Uterus (tissue), 4 donors: ENCODE data around the gene CGNL1. TPM values are rescaled to one million over a fixed set of nuclear protein-coding genes. Genes with fewer than 3 reads are reported as not detected.

Experiments
- DNase-seq, 2 donors: peaks; one replicate each; pipeline ENCODE4 v3.0.0-alpha.2; 2019 to 2020
- H3K27ac ChIP-seq, 2 donors: fragments of 200-600 bp; sonication (generic); 1 replicate in 1 of 2; 2 replicates in 1 of 2; pipeline ENCODE4 v1.5.1; 2016 to 2018
- H3K27me3 ChIP-seq, 2 donors: fragments of 200-600 bp; sonication (generic); one replicate each; pipeline ENCODE4 v1.5.1; 2018 to 2019; ENCODE audit warnings: control low read depth in 1 of 2
- H3K36me3 ChIP-seq, 2 donors: fragments of 200-600 bp; sonication (generic); one replicate each; pipeline ENCODE4 v1.5.1; 2019; ENCODE audit warnings: control low read depth in 1 of 2
- H3K4me1 ChIP-seq, 2 donors: fragments of 200-600 bp; sonication (generic); one replicate each; pipeline ENCODE4 v1.5.1; 2018 to 2019; ENCODE audit warnings: control low read depth in 1 of 2
- H3K4me3 ChIP-seq, 2 donors: fragments of 200-600 bp; sonication (generic); 1 replicate in 1 of 2; 2 replicates in 1 of 2; pipeline ENCODE4 v1.5.1; 2018 to 2019; ENCODE audit warnings: mild to moderate bottlenecking in 1 of 2
- H3K9me3 ChIP-seq, 2 donors: fragments of 200-600 bp; sonication (generic); one replicate each; pipeline ENCODE4 v1.5.1; 2019; ENCODE audit warnings: control low read depth in 1 of 2
- POLR2A ChIP-seq, 2 donors: fragments of 450-650 bp; IDR thresholded peaks; one replicate each; pipeline ENCODE4 v1.6.1; 2016; ENCODE audit warnings: antibody characterized with exemption in 2 of 2, mild to moderate bottlenecking in 1 of 2, moderate library complexity in 1 of 2
- intact Hi-C: fragments of 100-400 bp; cut with DNase I; formaldehyde crosslinking; loops from one replicate; pipeline ENCODE4 v1.15.1; 2023; ENCODE audit warnings: low total_unique reads
- total RNA-seq, 4 donors: library from RNA; depleted of rRNA in 3 of 4; stranded (reverse); fragments of >200 nt in 3 of 4; gene quantifications; one replicate each; pipeline versions ENCODE4 v1.1.0 to v1.2.4, GENCODE V29; 2014 to 2023
- TF ChIP-seq, protein P1 (sequence below), 4 experiments: fragments of 200-600 bp in 2 of 4; fragments of 450-650 bp in 2 of 4; sonication (generic) in 2 of 4; IDR thresholded peaks; one replicate each; pipeline ENCODE4 v1.5.1; 2016 to 2019; ENCODE audit warnings: antibody characterized with exemption in 4 of 4, mild to moderate bottlenecking in 2 of 4, moderate library complexity in 1 of 4
- donor health status: DM: yes; HTN: yes; CAD: no.

Gene CGNL1
- total RNA-seq, 4 donors from 2014 or later, result 15.1 to 74.4 (median 31.7) TPM

DNA sequence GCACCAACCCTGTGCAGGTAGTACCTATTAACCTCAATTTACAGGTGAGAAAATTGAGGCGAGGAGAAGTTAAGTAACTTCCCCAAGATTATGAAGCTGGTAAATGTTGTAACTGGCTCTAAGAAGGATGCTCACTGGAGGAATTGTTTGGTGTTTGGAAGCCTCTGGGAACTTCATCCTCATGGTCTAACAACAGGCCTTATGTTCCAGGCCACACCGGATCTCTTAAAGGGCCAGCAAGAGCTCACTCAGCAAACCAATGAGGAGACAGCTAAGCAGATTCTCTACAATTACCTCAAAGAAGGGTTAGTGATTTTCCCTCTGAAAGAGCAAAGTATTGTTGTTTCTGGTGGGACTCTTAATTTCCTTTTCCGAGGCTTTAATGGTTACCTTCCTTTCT lies 63.9 kb downstream of the CGNL1 start:
- Histone ChIP-seq H3K9me3 (no peaks in the 10 kb centered on the region), H3K27me3 (no peaks in the 10 kb centered on the region), H3K36me3 (no peaks in the 10 kb centered on the region), H3K4me1 (peaks cover 0 to 3% of the 10 kb centered on the region in 2 donors), H3K4me3 (no peak overlapping the region), H3K27ac (peak overlapping the region; percentile 60 to 64)
- no peak for TF ChIP-seq POLR2A (IDR thresholded peaks at IDR 0.05)
- TF ChIP-seq, protein P1, sequence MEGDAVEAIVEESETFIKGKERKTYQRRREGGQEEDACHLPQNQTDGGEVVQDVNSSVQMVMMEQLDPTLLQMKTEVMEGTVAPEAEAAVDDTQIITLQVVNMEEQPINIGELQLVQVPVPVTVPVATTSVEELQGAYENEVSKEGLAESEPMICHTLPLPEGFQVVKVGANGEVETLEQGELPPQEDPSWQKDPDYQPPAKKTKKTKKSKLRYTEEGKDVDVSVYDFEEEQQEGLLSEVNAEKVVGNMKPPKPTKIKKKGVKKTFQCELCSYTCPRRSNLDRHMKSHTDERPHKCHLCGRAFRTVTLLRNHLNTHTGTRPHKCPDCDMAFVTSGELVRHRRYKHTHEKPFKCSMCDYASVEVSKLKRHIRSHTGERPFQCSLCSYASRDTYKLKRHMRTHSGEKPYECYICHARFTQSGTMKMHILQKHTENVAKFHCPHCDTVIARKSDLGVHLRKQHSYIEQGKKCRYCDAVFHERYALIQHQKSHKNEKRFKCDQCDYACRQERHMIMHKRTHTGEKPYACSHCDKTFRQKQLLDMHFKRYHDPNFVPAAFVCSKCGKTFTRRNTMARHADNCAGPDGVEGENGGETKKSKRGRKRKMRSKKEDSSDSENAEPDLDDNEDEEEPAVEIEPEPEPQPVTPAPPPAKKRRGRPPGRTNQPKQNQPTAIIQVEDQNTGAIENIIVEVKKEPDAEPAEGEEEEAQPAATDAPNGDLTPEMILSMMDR (IDR thresholded peaks at IDR 0.05), result no peak
- no peak for DNase-seq
- intact Hi-C loops, result no loop called here

DNA sequence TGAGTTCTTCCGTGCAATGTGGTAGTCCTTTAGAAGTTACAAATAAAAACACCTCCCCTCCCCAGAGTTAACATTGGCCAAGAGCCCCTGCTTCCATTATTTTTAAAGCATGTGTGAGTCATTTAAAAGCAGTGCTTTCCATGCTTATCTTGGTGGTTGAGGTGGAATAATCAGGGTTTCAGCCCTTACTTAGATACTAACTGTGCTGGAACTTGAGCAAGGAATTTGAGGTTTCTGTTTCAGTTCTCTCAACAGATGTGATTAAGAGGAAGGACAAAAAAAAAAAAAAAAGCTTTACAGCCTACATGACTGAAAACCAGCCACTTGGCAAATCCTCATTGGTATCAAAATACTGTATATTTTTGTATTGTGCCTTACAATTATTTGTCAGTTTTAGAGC lies 64.5 kb downstream of the CGNL1 start:
- Histone ChIP-seq H3K9me3 (no peaks in the 10 kb centered on the region), H3K4me1 (no peaks in the 10 kb centered on the region), H3K27ac (peak overlapping the region; percentile 60 to 64), H3K27me3 (no peaks in the 10 kb centered on the region), H3K36me3 (no peaks in the 10 kb centered on the region), H3K4me3 (no peak overlapping the region)
- intact Hi-C loops, result no loop called here
- no peak for DNase-seq
- TF ChIP-seq POLR2A (IDR thresholded peaks at IDR 0.05), result no peak

DNA sequence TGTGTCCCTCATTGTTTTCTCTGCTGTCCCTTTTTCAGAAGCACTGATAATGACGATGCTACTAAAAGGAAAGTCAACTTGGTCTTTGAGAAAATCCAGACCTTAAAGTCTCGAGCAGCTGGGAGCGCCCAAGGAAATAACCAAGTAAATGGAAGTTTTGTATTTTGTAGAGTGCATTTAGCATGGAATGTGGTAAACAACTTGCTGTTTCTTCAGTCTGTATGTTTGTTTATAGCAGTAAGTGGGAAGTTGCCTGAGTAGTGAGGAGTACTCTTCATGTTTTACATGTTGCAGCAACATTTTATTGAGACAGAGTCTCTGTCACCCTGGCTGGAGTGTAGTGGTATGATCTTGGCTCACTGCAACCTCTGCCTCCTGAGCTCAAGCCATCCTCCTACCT lies 66.0 kb downstream of the CGNL1 start:
- intact Hi-C loops, result no loop called here
- no peak for DNase-seq
- H3K36me3 ChIP-seq, result no peaks in the 10 kb centered on the region
- no peaks in the 10 kb centered on the region for H3K9me3 ChIP-seq
- no peak overlapping the region for H3K4me3 ChIP-seq
- no peaks in the 10 kb centered on the region for H3K27me3 ChIP-seq
- H3K27ac ChIP-seq, result no peak overlapping the region
- no peaks in the 10 kb centered on the region for H3K4me1 ChIP-seq
- TF ChIP-seq POLR2A (IDR thresholded peaks at IDR 0.05), result no peak
- TF ChIP-seq, protein P1 (IDR thresholded peaks at IDR 0.05), result no peak

DNA sequence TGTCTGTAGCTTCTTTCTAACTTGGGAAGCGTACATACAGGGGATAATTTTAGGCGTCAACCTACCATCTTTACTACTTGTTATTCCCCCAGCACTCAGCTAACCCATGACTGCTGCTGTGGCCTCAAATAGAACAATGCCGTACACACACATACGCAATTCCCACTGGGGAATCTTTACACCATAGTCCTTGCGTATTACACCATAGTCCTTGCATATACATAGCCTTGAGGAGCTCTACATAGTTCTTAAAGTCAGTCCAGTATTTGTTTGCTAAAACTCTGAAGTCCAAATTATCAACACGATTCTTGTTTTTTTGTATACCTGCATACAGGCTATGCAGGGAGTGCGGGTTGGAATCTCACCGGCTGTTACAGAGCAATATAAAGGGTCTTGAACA lies 67.2 kb downstream of the CGNL1 start:
- no peaks in the 10 kb centered on the region for H3K36me3 ChIP-seq
- no peaks in the 10 kb centered on the region for H3K27me3 ChIP-seq
- intact Hi-C loops, result no loop called here
- no peak for DNase-seq
- H3K27ac ChIP-seq, result no peak overlapping the region
- no peaks in the 10 kb centered on the region for H3K9me3 ChIP-seq
- TF ChIP-seq, protein P1 (IDR thresholded peaks at IDR 0.05), result no peak
- no peak for TF ChIP-seq POLR2A (IDR thresholded peaks at IDR 0.05)
- no peaks in the 10 kb centered on the region for H3K4me1 ChIP-seq
- no peak overlapping the region for H3K4me3 ChIP-seq

DNA sequence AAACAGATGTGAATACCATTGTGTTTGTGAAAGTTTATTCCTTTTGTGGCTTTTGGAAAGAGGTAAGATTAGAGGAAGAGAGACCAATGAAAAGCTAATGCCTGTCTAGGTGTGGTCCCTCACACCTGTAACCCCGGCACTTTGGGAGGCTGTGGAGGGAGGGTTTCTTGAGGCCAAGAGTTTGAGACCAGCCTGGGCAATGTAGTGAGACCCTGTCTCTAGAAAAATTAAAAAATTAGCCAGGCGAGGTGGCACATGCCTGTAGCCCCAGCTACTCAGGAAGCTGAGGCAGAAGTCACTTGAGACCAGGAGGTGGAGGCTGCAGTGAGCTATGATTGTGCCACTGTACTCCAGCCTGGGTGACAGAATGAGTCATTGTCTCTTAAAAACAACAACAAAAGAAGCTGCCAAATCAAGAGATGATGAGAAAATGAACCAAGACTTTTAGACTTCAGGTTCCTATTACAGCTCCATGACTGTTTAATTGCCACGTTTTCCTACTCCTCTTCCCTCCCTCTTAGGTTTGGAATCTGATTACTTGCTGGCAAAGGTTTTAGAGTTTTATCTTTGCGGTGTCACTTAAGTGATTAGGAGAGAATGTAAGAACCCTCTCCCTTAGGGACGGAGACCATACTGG lies 68.7 kb downstream of the CGNL1 start:
- intact Hi-C loops, result no loop called here

More for the DNA sequence above, 68.7 kb downstream of the CGNL1 start:
- no peak for DNase-seq
- Histone ChIP-seq H3K27ac (peak overlapping the region; percentile 69 to 71), H3K36me3 (no peaks in the 10 kb centered on the region), H3K27me3 (no peaks in the 10 kb centered on the region), H3K9me3 (no peaks in the 10 kb centered on the region), H3K4me1 (no peaks in the 10 kb centered on the region), H3K4me3 (no peak overlapping the region)
- TF ChIP-seq, protein P1 (IDR thresholded peaks at IDR 0.05), result no peak
- no peak for TF ChIP-seq POLR2A (IDR thresholded peaks at IDR 0.05)
